SU-DHL-6 (cell line): ENCODE measurements around the gene TAS2R43.

ENCODE experiments used
- H2AFZ ChIP-seq: fragments of 200-600 bp; sonication (generic); 2 replicates; pipeline ENCODE4 v1.6.1; 2014; ENCODE audit warnings: low read depth, mild to moderate bottlenecking, moderate library complexity, mixed read lengths, antibody characterized with exemption, low read length; ENCODE audit not compliant: severe bottlenecking
- H3F3A ChIP-seq: fragments of 200-600 bp; shearing (Covaris generic); 2 replicates; pipeline ENCODE4 v1.6.0; 2016; ENCODE audit warnings: antibody characterized with exemption, mild to moderate bottlenecking; ENCODE audit not compliant: insufficient read depth
- H3K27ac ChIP-seq: fragments of 200-600 bp; sonication (generic); 2 replicates; pipeline ENCODE4 v1.5.1; 2016; ENCODE audit warnings: low read depth, mild to moderate bottlenecking, low read length, moderate library complexity, mixed read lengths
- H3K27me3 ChIP-seq: fragments of 200-600 bp; sonication (generic), shearing (Covaris generic); 2 replicates; pipeline ENCODE4 v1.6.0; 2014; ENCODE audit warnings: mild to moderate bottlenecking, low read length
- H3K36me3 ChIP-seq: fragments of 200-600 bp; sonication (generic); 2 replicates; pipeline ENCODE4 v1.6.1; 2014; ENCODE audit warnings: mild to moderate bottlenecking, low read length, mixed read lengths
- H3K4me2 ChIP-seq: fragments of 300-600, 200-600 bp; shearing (Covaris generic), sonication (generic); 2 replicates; pipeline ENCODE4 v1.6.0; 2014; ENCODE audit warnings: low read length, low read depth, mild to moderate bottlenecking; ENCODE audit not compliant: poor library complexity, severe bottlenecking
- H3K4me3 ChIP-seq: fragments of 200-600 bp; sonication (generic); 2 replicates; pipeline ENCODE4 v1.5.1; 2014; ENCODE audit warnings: antibody characterized with exemption, low read length, mild to moderate bottlenecking, mixed read lengths; ENCODE audit not compliant: insufficient read depth, poor library complexity, severe bottlenecking
- H3K79me2 ChIP-seq: fragments of 200-600 bp; sonication (generic); 2 replicates; pipeline ENCODE4 v1.6.1; 2014; ENCODE audit warnings: mild to moderate bottlenecking, low read length, moderate library complexity; ENCODE audit not compliant: insufficient read depth
- H3K9ac ChIP-seq: fragments of 200-600 bp; sonication (generic); 2 replicates; pipeline ENCODE4 v1.7.0; 2014; ENCODE audit warnings: mild to moderate bottlenecking, low read length
- H3K9me2 ChIP-seq: fragments of 200-600 bp; sonication (generic); replicated peaks from 2 replicates; pipeline ENCODE4 v1.6.1; 2014; ENCODE audit warnings: low read length; ENCODE audit not compliant: insufficient read depth
- H3K9me3 ChIP-seq: fragments of 200-600 bp; sonication (generic); 2 replicates; pipeline ENCODE4 v1.6.1; 2014; ENCODE audit warnings: low read length, mixed read lengths; ENCODE audit not compliant: insufficient read depth
- H4K20me1 ChIP-seq: fragments of 200-600 bp; sonication (generic); 2 replicates; pipeline ENCODE4 v1.6.1; 2014; ENCODE audit warnings: low read depth, mild to moderate bottlenecking, antibody characterized with exemption, low read length, moderate library complexity, mixed read lengths
- EZH2phosphoT487 ChIP-seq: fragments of 200-600 bp; sonication (generic), shearing (Covaris generic); conservative IDR thresholded peaks from 2 replicates; pipeline ENCODE4 v1.6.1; 2018; ENCODE audit warnings: mild to moderate bottlenecking, antibody characterized with exemption, low read length, moderate library complexity, mixed read lengths
- TF ChIP-seq, protein P1 (sequence below): fragments of 200-600 bp; sonication (generic); IDR thresholded peaks from one replicate; pipeline ENCODE4 v1.5.1; 2017; ENCODE audit warnings: antibody characterized with exemption, mild to moderate bottlenecking, low read length, moderate library complexity; ENCODE audit not compliant: insufficient read depth, poor library complexity, severe bottlenecking

The TAS2R43 gene

DNA sequence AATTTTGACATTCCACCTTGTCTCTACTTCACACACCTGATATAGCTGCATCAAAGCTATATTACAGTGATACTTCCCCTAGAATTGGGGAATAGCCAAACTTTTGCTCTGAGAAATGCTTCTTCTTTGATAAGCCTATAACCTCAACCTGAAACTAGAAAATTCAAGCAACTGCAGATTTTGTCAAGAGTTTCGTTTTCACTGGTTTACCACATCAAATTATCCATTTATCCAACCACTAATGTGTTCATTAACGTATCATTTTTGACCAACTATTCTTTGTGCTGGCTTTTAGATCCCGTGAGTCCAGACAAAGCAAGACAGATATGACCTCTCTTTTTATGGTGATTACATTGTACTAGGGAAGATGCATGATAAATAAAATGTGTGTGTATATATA is 16.5 kb downstream of the TAS2R43 start:
- TF ChIP-seq, protein P1, sequence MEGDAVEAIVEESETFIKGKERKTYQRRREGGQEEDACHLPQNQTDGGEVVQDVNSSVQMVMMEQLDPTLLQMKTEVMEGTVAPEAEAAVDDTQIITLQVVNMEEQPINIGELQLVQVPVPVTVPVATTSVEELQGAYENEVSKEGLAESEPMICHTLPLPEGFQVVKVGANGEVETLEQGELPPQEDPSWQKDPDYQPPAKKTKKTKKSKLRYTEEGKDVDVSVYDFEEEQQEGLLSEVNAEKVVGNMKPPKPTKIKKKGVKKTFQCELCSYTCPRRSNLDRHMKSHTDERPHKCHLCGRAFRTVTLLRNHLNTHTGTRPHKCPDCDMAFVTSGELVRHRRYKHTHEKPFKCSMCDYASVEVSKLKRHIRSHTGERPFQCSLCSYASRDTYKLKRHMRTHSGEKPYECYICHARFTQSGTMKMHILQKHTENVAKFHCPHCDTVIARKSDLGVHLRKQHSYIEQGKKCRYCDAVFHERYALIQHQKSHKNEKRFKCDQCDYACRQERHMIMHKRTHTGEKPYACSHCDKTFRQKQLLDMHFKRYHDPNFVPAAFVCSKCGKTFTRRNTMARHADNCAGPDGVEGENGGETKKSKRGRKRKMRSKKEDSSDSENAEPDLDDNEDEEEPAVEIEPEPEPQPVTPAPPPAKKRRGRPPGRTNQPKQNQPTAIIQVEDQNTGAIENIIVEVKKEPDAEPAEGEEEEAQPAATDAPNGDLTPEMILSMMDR = no peak
- no peak for TF ChIP-seq EZH2phosphoT487
- H3K27ac ChIP-seq = no peak overlapping the region
- H3K4me2 ChIP-seq = no peak overlapping the region
- no peaks in the 10 kb centered on the region for H3F3A ChIP-seq
- H3K9me3 ChIP-seq = no peaks in the 10 kb centered on the region
- H3K9me2 ChIP-seq = no peaks in the 10 kb centered on the region
- no peak overlapping the region for H2AFZ ChIP-seq
- H4K20me1 ChIP-seq = no peaks in the 10 kb centered on the region
- no peaks in the 10 kb centered on the region for H3K36me3 ChIP-seq
- no peaks in the 10 kb centered on the region for H3K27me3 ChIP-seq
- H3K4me3 ChIP-seq = no peak overlapping the region
- no peak overlapping the region for H3K9ac ChIP-seq
- H3K79me2 ChIP-seq = no peaks in the 10 kb centered on the region

- no peaks in the 10 kb centered on the region for H3K36me3 ChIP-seq
- H3K27me3 ChIP-seq = no peaks in the 10 kb centered on the region
- H2AFZ ChIP-seq = no peak overlapping the region
- no peak overlapping the region for H3K4me3 ChIP-seq
- no peaks in the 10 kb centered on the region for H4K20me1 ChIP-seq
- no peaks in the 10 kb centered on the region for H3K9me2 ChIP-seq
- H3K9me3 ChIP-seq = no peaks in the 10 kb centered on the region
- no peaks in the 10 kb centered on the region for H3F3A ChIP-seq
- no peaks in the 10 kb centered on the region for H3K79me2 ChIP-seq
- no peak overlapping the region for H3K9ac ChIP-seq
- TF ChIP-seq, protein P1 = no peak
- TF ChIP-seq EZH2phosphoT487 = no peak
- no peak overlapping the region for H3K27ac ChIP-seq
- no peak overlapping the region for H3K4me2 ChIP-seq
Observed at GRCh38 chr12:11071414-11071813, 20.7 kb downstream of the TAS2R43 start.

DNA sequence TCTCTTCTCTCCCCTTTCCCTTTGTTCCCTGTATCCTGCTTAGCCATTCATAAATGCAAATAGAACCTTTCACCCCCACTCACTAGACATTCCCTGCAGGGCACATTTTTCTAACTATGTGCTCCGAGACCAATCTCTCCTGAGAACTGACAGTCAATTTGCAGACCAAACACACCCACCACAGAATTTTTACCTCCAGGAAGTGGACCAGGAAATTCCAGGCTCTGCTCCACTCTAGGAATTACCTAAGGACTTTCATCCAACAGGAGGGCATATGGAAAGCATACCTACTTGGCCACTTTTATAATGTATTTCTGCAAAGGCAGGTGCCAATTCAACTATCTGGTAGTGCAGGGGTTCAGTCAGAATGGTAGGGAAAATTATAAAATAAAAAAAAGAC is 21.1 kb downstream of the TAS2R43 start:
- TF ChIP-seq, protein P1 = no peak
- TF ChIP-seq EZH2phosphoT487 = no peak
- Histone ChIP-seq H3K79me2 (no peaks in the 10 kb centered on the region), H3K9me2 (no peaks in the 10 kb centered on the region), H3K27ac (no peak overlapping the region), H3K4me2 (no peak overlapping the region), H3K9ac (no peak overlapping the region), H3F3A (no peaks in the 10 kb centered on the region), H4K20me1 (no peaks in the 10 kb centered on the region), H2AFZ (no peak overlapping the region), H3K4me3 (no peak overlapping the region), H3K27me3 (no peaks in the 10 kb centered on the region), H3K9me3 (no peaks in the 10 kb centered on the region), H3K36me3 (no peaks in the 10 kb centered on the region)
